Memory B cell (primary cell): Measurements from ENCODE around the gene ICA1.

Experiments used
- ATAC-seq: fragments of 150-1000 bp; cut with Tn5 transposase; 2 replicates; pipeline ENCODE4 v1.10.0; 2021; ENCODE audit warnings: low read depth, mild to moderate bottlenecking, moderate library complexity
- DNase-seq, 2 donors: peaks; one replicate each; pipeline ENCODE4 v3.0.0; 2022; ENCODE audit warnings: low spot score in 2 of 2
- H3K27ac Mint-ChIP-seq: one replicate; pipeline ENCODE4 v1.8.0; 2022; ENCODE audit warnings: mild to moderate bottlenecking, moderate library complexity, mixed read lengths
- H3K27me3 Mint-ChIP-seq: one replicate; pipeline ENCODE4 v1.8.0; 2022; ENCODE audit warnings: mixed read lengths
- H3K36me3 Mint-ChIP-seq: one replicate; pipeline ENCODE4 v1.8.0; 2022; ENCODE audit warnings: mild to moderate bottlenecking, mixed read lengths
- H3K4me1 Mint-ChIP-seq: one replicate; pipeline ENCODE4 v1.8.0; 2022; ENCODE audit warnings: mixed read lengths
- H3K4me3 Mint-ChIP-seq: one replicate; pipeline ENCODE4 v1.8.0; 2022; ENCODE audit warnings: mild to moderate bottlenecking, moderate library complexity, mixed read lengths
- H3K9me3 Mint-ChIP-seq: one replicate; pipeline ENCODE4 v1.8.0; 2022; ENCODE audit warnings: mixed read lengths

The ICA1 gene

DNA sequence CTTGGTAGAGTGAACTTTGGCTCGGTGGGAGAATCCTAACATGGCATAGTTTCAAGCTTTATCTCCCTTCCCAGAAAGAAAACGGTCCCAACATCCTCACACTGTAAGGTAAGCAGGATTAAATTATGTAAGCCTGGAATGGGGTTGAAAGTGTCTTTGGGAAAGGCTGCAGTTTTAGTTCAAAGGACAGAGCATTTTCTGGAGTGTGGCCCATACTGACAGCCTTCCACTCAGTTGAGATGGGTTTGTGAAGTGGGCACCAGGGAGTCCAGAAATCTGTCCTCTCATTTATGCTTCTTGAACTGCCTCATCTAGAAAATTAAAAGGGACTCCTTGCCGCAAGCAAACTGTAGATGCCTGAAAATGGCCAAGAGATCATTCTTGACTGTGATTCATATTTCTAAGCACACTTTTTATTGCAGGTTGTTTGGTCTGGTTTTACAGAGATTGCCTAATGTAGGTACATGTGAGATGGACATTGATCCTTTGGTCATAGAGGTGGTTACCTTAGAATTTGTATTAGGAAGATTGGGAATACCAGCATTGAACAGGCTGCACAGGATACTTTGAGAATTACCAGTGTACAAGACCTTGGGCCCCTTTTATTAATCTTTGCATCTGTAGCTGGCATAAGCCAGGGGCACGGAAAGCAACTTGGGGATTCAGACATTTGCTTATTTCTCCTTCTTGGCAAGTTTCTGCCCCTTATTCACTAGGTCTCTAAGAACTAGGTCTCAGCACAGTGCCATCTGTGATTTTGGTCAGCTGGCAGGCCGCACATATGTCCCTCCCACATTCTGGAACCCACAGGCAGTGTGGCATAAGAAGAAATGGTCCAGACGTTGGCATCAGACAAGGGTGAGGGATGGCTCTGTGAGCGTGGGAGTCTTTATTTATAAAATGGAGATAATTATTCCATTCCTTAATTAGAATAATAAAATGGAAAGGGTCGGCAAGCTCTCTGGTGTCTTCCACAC, 167.5 kb downstream of the ICA1 start:
- Mint-ChIP-seq H3K27ac (no peak overlapping the region), H3K4me3 (no peak overlapping the region), H3K27me3 (no peaks in the 10 kb centered on the region), H3K4me1 (peaks cover 5% of the 10 kb centered on the region), H3K9me3 (peaks cover 12% of the 10 kb centered on the region), H3K36me3 (peaks cover 25% of the 10 kb centered on the region)
- DNase-seq (no peak), ATAC-seq (no peak)

DNA sequence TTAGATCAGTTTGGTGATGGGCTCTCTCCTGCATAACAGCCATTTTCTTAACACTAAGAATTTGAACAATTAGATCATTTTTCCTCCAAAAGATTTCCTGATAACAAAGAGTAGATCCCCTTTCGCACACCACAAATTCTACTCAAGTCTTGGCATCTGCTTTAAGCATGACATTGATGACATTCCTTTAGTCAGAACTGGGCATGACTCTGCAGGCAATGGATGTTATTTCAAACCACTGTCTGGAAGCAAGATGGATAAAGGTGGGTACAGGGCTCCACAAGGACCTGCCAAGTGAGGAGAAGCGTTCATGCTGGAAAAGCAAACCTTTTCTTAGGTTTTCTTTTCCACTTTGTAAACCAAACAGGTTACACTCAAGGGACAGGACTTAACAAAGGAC, 169.8 kb downstream of the ICA1 start:
- Mint-ChIP-seq H3K27ac (no peak overlapping the region), H3K27me3 (no peaks in the 10 kb centered on the region), H3K4me3 (no peak overlapping the region), H3K4me1 (peaks cover 5% of the 10 kb centered on the region), H3K9me3 (peaks cover under 1% of the 10 kb centered on the region), H3K36me3 (peaks cover 20% of the 10 kb centered on the region)
- no peak for DNase-seq
- ATAC-seq: no peak

DNA sequence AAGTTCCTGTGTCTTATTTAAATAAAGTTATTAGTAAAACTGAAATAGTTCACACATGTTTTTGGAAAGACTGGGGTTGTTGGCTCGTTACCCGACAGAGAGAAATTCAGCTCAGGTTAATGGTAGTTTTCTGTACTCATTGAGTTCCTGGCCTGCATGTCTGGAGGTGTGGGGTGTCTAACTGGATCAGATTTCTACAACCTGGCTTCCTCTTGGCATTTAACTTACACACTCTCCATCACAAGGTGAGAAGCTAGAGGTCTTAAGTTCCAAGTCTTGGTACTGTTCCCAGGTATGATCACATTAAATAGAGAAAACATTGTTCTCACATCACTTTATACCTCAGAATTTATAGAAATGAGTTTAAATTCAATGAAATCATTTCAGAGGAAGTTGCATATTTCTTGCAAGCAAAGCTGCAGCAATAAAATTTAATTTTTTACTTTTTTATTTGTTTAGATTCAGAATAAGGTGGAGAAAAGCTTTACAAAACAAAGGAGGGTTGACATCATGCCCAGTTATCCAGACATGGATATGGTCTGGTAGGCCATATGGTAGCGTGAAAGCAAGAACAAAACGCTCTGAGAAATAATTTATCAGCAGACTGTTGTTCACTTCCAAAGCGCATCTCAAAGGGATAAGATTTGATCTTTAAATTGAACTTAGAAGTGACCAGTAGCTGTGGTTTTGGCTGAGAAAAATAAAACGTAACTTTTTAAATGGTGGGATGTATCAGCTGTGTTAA, 172.8 kb downstream of the ICA1 start:
- ATAC-seq: no peak
- Mint-ChIP-seq H3K4me3 (no peak overlapping the region), H3K36me3 (peaks cover 27% of the 10 kb centered on the region), H3K4me1 (peaks cover 5% of the 10 kb centered on the region), H3K27me3 (no peaks in the 10 kb centered on the region), H3K27ac (peak overlapping the region; percentile 29), H3K9me3 (no peaks in the 10 kb centered on the region)
- DNase-seq: no peak

DNA sequence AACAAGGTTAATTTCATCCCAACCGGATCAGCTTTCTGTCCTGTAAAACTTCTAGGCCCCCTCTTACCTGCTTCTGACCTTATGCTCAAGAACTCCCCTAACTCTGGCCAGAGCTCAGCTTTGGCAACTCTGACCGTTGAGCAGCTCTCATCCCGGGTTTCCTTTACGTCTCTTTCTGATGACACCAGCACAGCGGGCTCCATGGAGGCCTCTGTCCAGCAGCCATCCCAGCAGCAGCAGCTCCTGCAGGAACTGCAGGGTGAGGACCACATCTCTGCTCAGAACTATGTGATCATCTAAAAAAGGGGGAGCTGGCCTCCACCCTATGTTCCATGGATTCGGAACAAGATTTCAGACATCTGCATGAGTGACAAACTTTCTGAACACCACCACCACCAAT, 175.7 kb downstream of the ICA1 start:
- H3K9me3 Mint-ChIP-seq: no peaks in the 10 kb centered on the region
- H3K36me3 Mint-ChIP-seq: peaks cover 17% of the 10 kb centered on the region
- no peak overlapping the region for H3K27ac Mint-ChIP-seq
- peaks cover 5% of the 10 kb centered on the region for H3K4me1 Mint-ChIP-seq
- H3K27me3 Mint-ChIP-seq: no peaks in the 10 kb centered on the region
- ATAC-seq (no peak), DNase-seq (no peak)
- H3K4me3 Mint-ChIP-seq: no peak overlapping the region

DNA sequence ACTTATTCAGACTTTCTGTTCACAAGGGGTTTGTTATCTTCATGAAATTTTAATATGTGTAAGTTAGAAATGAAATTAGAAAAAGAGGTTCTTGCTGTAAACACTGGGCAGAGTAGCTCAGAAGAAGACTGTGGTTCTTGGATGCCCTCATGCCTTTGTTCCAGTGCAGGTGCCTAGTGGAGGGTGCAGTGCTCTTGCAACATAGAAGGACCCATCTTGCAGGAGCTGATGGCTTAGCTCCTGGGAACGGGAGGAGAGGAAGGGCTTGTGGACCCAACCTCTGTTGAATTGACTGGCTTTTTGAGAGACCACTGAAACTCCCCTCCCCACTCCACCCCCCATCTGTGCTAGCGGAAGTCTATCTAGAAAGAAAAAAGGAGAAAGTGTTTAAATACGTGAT, 176.5 kb downstream of the ICA1 start:
- H3K27ac Mint-ChIP-seq: no peak overlapping the region
- no peak for ATAC-seq
- H3K4me1 Mint-ChIP-seq: peaks cover 5% of the 10 kb centered on the region
- H3K27me3 Mint-ChIP-seq: no peaks in the 10 kb centered on the region
- no peak for DNase-seq
- peaks cover 16% of the 10 kb centered on the region for H3K36me3 Mint-ChIP-seq
- no peak overlapping the region for H3K4me3 Mint-ChIP-seq
- no peaks in the 10 kb centered on the region for H3K9me3 Mint-ChIP-seq

DNA sequence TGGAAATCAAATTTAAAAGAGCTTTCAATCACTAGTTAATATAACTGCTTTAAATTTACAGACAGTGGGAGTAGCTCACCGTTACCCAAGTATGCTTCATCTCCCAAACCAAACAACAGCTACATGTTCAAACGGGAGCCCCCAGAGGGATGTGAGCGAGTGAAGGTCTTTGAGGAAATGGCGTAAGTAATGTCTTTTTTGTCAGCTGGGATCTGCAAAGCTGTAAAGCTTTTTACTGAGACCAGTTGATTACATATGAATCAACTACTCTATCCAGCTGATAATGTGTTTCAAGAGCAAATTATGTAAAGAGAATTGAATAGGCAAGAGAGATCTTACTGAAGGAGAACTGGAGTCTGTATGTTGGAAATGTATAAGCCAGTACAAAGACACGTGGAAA, 177.1 kb downstream of the ICA1 start:
- no peak for DNase-seq
- ATAC-seq: no peak
- Mint-ChIP-seq H3K4me1 (no peaks in the 10 kb centered on the region), H3K36me3 (peaks cover 16% of the 10 kb centered on the region), H3K4me3 (no peak overlapping the region), H3K27ac (no peak overlapping the region), H3K9me3 (no peaks in the 10 kb centered on the region), H3K27me3 (no peaks in the 10 kb centered on the region)

DNA sequence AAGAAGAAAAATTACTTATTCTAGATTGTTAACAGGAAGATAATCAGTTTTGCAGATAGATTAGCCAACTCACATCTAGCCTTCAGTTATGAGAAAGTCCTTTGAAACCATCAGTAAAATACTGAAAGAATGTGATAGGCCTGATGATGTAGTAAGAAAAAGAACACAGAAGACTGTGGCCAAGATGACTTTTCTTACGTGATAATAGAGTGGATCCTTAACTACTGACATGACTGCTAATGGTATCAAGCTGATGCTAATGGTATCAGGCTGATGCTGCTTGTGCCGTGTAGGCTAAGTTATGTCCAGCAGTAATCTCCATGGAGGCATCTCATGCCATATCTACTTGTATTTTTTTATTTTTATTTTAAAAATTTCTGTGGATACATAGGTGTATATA, 179.2 kb downstream of the ICA1 start:
- Mint-ChIP-seq H3K27me3 (no peaks in the 10 kb centered on the region), H3K36me3 (peaks cover 15% of the 10 kb centered on the region), H3K4me3 (no peak overlapping the region), H3K9me3 (no peaks in the 10 kb centered on the region), H3K27ac (no peak overlapping the region), H3K4me1 (peaks cover 3% of the 10 kb centered on the region)
- DNase-seq: no peak
- ATAC-seq: no peak

DNA sequence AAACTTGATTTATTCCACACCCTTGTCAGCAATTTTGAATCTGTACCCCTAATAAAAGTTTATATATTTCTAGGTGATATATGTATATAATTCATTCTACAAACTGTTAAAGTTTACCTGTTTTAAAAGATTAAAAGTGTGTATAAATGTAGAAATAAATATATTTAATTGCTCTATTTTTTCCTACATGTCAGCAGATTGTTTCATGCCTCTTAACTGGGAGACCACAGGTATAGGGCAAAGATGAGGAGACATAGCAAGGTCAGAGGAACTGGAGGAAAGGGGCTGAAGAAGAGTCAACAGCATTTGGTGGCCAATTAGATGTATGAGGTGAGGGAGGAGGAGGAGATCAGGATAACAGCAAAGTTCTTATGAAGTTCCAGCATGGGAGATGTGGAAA, 183.5 kb downstream of the ICA1 start:
- DNase-seq (no peak), ATAC-seq (no peak)
- H3K4me3 Mint-ChIP-seq: no peak overlapping the region
- peaks cover 3% of the 10 kb centered on the region for H3K4me1 Mint-ChIP-seq
- H3K36me3 Mint-ChIP-seq: peaks cover 13% of the 10 kb centered on the region
- H3K9me3 Mint-ChIP-seq: no peaks in the 10 kb centered on the region
- H3K27ac Mint-ChIP-seq: no peak overlapping the region
- H3K27me3 Mint-ChIP-seq: no peaks in the 10 kb centered on the region

DNA sequence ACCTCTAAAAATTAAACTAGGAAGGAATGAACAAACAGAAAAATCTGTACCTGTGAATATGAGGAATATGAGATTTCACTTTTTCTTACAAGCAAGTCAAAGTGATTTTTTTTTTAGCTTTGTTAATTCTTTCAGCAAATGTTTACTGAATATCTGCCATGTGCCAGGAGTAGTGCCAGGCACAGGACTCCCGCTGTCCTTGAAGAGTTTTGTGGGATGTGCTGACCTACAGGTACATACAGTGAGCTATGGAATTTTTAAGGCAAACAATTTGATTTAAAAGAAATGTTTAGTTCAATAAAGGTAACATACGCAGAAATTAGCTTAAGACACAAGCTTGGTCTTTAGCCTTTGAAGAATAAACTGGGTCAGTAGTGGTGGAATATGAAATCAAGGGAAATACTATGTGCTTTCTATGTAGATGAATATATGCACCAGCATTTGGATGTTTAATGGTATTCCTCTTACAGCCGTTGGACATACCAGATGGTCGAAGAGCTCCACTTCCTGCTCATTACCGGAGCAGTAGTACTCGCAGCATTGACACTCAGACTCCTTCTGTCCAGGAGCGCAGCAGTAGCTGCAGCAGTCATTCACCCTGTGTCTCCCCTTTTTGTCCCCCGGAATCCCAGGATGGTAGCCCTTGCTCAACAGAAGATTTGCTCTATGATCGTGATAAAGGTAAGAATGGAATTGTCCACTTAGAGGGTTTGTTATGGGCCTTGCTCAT, 191.4 kb downstream of the ICA1 start:
- no peak for ATAC-seq
- Mint-ChIP-seq H3K27ac (no peak overlapping the region), H3K27me3 (no peaks in the 10 kb centered on the region), H3K4me1 (peaks cover 8% of the 10 kb centered on the region), H3K36me3 (peaks cover 45% of the 10 kb centered on the region), H3K9me3 (no peaks in the 10 kb centered on the region), H3K4me3 (no peak overlapping the region)
- DNase-seq: no peak

DNA sequence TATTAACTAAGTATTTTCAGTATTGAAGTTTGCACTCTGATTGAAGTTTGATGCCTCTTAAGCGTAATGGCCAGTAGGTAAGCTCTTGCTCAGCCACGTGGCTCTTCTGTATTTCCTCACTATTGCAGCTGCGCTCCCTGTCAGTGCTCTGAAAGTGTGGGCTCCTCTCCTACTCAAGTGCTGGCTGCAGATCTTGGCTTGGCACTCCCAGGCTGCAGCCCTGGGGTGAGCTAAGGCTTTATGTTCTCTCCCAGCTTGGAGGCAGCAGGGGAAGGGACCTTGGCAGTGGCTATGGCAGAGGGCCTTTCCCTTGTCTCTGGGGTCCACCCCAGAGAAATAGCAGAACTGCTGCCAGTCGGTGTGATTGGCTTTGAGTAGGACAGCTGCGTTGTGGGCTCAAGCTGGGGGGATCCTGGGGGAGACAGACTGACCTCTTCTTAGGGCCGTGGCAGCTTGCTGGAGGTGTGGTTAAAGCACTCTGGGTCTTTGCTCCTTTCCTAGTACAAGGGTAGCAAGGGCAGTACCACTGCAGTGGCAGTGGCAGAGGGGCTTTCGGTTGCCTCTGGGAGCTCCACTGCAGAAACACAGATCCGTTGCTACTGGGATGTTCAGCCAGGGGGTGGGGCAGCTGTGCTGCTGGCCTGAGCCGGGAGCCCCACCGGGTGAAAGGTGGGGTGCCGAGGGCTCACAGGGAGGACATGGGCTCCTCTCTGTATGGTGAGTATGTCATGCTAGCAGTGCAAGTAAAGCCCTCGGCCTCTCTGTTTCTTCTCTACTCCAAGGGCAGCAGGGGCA, 192.9 kb downstream of the ICA1 start:
- H3K4me1 Mint-ChIP-seq: peaks cover 13% of the 10 kb centered on the region
- no peak overlapping the region for H3K4me3 Mint-ChIP-seq
- H3K9me3 Mint-ChIP-seq: no peaks in the 10 kb centered on the region
- H3K27ac Mint-ChIP-seq: no peak overlapping the region
- DNase-seq (no peak), ATAC-seq (no peak)
- peaks cover 48% of the 10 kb centered on the region for H3K36me3 Mint-ChIP-seq
- no peaks in the 10 kb centered on the region for H3K27me3 Mint-ChIP-seq

DNA sequence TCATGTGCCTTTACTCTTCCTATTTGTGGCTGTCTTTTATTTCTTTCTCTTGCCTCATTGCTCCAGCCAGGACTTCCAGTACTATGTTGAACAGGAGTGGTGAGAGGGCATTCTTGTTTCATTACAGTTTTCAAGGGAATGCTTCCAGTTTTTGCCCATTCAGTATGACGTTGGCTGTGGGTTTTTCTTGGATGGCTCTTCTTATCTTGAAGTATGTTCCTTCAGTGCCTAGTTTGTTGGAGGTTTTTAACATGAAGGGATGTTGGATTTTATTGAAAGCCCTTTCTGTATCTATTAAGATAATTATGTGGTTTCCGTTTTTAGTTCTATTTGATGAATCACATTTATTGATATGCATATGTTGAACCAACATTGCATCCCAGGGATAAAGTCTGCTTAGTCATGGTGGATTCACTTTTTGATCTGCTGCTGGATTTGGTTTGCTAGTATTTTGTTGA, 196.6 kb downstream of the ICA1 start:
- ATAC-seq: no peak
- peaks cover 3% of the 10 kb centered on the region for H3K9me3 Mint-ChIP-seq
- H3K36me3 Mint-ChIP-seq: peaks cover 48% of the 10 kb centered on the region
- DNase-seq: no peak
- H3K4me1 Mint-ChIP-seq: peaks cover 10% of the 10 kb centered on the region
- no peaks in the 10 kb centered on the region for H3K27me3 Mint-ChIP-seq
- H3K4me3 Mint-ChIP-seq: no peak overlapping the region
- no peak overlapping the region for H3K27ac Mint-ChIP-seq

DNA sequence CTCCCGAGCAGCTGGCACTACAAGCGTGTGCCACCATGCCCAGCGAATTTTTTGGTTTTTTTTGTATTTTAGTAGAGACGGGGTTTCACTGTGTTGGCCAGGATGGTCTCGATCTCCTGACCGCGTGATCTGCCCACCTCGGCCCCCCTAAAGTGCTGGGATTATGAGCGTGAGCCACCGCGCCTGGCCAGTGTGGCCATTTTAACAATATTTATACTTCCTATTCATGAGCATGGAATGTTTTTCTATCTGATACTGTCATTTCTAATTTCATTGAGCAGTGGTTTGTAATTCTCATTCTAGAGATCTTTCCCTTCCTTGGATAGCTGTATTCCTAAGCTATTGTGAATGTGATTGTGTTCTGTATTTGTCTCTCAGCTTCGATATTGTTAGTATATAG, 197.1 kb downstream of the ICA1 start:
- Mint-ChIP-seq H3K36me3 (peaks cover 51% of the 10 kb centered on the region), H3K4me1 (peaks cover 10% of the 10 kb centered on the region), H3K4me3 (no peak overlapping the region), H3K27me3 (no peaks in the 10 kb centered on the region), H3K27ac (no peak overlapping the region), H3K9me3 (peaks cover 3% of the 10 kb centered on the region)
- no peak for DNase-seq
- ATAC-seq: no peak

DNA sequence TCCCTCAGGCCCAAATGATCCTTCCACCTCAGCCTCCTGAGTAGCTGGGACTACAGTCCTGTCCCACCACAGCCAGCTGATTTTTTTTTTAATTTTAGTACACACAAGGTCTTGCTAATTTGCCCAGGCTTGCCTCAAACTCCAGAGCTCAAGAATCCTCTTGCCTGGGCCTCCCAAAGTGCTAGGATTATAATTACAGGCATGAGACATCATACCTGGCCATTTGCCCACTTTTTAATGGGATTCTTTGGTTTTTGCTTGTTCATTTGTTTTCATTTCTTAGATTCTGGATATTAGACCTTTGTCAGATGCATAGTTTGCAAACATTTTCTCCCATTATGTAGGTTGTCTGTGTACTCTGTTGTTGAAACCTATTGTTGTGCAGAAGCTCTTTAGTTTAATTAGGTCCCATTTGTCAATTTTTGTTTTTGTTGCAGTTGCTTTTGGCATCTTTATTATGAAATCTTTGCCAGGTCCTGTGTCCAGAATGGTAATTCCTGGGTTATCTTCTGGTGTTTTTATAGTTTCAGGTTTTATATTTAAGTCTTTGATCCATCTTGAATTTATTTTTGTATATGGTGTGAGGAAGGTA, 198.2 kb downstream of the ICA1 start:
- DNase-seq: no peak
- Mint-ChIP-seq H3K9me3 (peaks cover 3% of the 10 kb centered on the region), H3K4me1 (peaks cover 8% of the 10 kb centered on the region), H3K36me3 (peaks cover 49% of the 10 kb centered on the region), H3K27me3 (no peaks in the 10 kb centered on the region), H3K4me3 (no peak overlapping the region), H3K27ac (no peak overlapping the region)
- no peak for ATAC-seq
